IMR-90 (cell line): Measurements from ENCODE around the gene ALAD. TPM values are rescaled to one million over a fixed set of nuclear protein-coding genes. Genes with fewer than 3 reads are reported as not detected.

Experiments
- ATAC-seq: fragments of 200-7000 bp; cut with Tn5 transposase; 2 replicates; pipeline ENCODE4 v1.9.1; 2020; ENCODE audit warnings: low read depth, mild to moderate bottlenecking, moderate library complexity
- BruUV-seq: library from RNA; stranded (reverse); fragments of 400-500 nt; replicated peaks from 2 replicates; lab custom pipeline; 2021; lab: Mats Ljungman, UMichigan
- CTCF ChIA-PET: fragments of 300-600 bp; formaldehyde crosslinking; extraction: SDS; loops from one replicate; lab custom pipeline; 2021; ENCODE audit warnings: antibody characterized with exemption; lab: Yijun Ruan, JAX
- POLR2A ChIA-PET: fragments of 300-600 bp; sonication (Branson Sonifier 250); formaldehyde crosslinking; loops from one replicate; lab custom pipeline; 2022; ENCODE audit warnings: antibody characterized with exemption; ENCODE audit not compliant: unreplicated experiment; lab: Charles Lee
- DNase-seq: peaks from one replicate; pipeline ENCODE4 v3.0.0; 2013
- H2AFZ ChIP-seq: replicated peaks from 2 replicates; pipeline ENCODE3; 2013; ENCODE audit warnings: low read length, mild to moderate bottlenecking; ENCODE audit not compliant: poor library complexity
- H2AK5ac ChIP-seq: 2 replicates; pipeline ENCODE4 v1.6.1; 2013; ENCODE audit warnings: low read depth, low read length, inconsistent platforms
- H2AK9ac ChIP-seq: replicated peaks from 2 replicates; pipeline ENCODE3; 2013; ENCODE audit warnings: mild to moderate bottlenecking, low read depth, low read length, moderate library complexity; ENCODE audit not compliant: poor library complexity
- H2BK120ac ChIP-seq: 2 replicates; pipeline ENCODE4 v1.6.1; 2013; ENCODE audit warnings: low read depth, low read length, inconsistent platforms
- H2BK15ac ChIP-seq: 3 replicates; pipeline ENCODE4 v1.6.1; 2013; ENCODE audit warnings: low read depth, low read length, inconsistent platforms
- H2BK20ac ChIP-seq: 2 replicates; pipeline ENCODE4 v1.6.1; 2013; ENCODE audit warnings: low read depth, mild to moderate bottlenecking, inconsistent platforms, low read length, moderate library complexity
- H2BK5ac ChIP-seq: 2 replicates; pipeline ENCODE4 v1.6.1; 2013; ENCODE audit warnings: mild to moderate bottlenecking, low read depth, low read length, inconsistent platforms; ENCODE audit not compliant: poor library complexity, severe bottlenecking
- H3K14ac ChIP-seq: replicated peaks from 2 replicates; pipeline ENCODE4 v1.6.1; 2013; ENCODE audit warnings: low read depth, low read length, inconsistent platforms
- H3K18ac ChIP-seq: 2 replicates; pipeline ENCODE4 v1.6.1; 2013; ENCODE audit warnings: low read depth, low read length, control low read depth
- H3K23ac ChIP-seq: 2 replicates; pipeline ENCODE4 v1.6.1; 2013; ENCODE audit warnings: low read depth, low read length, inconsistent platforms
- H3K27ac ChIP-seq: 2 replicates; pipeline ENCODE4 v1.5.1; 2013; ENCODE audit warnings: mild to moderate bottlenecking, control low read depth, low read length; ENCODE audit not compliant: insufficient read depth
- H3K27me3 ChIP-seq: 2 replicates; pipeline ENCODE4 v1.6.1; 2013; ENCODE audit warnings: low read length; ENCODE audit not compliant: control insufficient read depth, insufficient read depth
- H3K36me3 ChIP-seq: 2 replicates; pipeline ENCODE4 v1.6.1; 2013; ENCODE audit warnings: low read length, mixed read lengths; ENCODE audit not compliant: control insufficient read depth, insufficient read depth
- H3K4ac ChIP-seq: 2 replicates; pipeline ENCODE4 v1.6.1; 2013; ENCODE audit warnings: low read depth, low read length, inconsistent platforms
- H3K4me1 ChIP-seq: 2 replicates; pipeline ENCODE4 v1.6.1; 2013; ENCODE audit warnings: low read length, mixed read lengths; ENCODE audit not compliant: control insufficient read depth, insufficient read depth
- H3K4me2 ChIP-seq: 2 replicates; pipeline ENCODE4 v1.6.1; 2013; ENCODE audit warnings: low read depth, mild to moderate bottlenecking, control low read depth, low read length, moderate library complexity
- H3K4me3 ChIP-seq: 2 replicates; pipeline ENCODE4 v1.5.1; 2013; ENCODE audit warnings: low read depth, mild to moderate bottlenecking, control low read depth, low read length, moderate library complexity; ENCODE audit not compliant: insufficient read depth
- H3K56ac ChIP-seq: 2 replicates; pipeline ENCODE4 v1.6.1; 2013; ENCODE audit warnings: low read length, inconsistent platforms; ENCODE audit not compliant: insufficient read depth; ENCODE audit errors: extremely low read depth
- H3K79me1 ChIP-seq, 2 experiments: 2 replicates each; pipeline ENCODE4 v1.6.1; 2013; ENCODE audit warnings: low read length in 2 of 2, inconsistent platforms in 1 of 2, low read depth in 1 of 2
- H3K9ac ChIP-seq: 2 replicates; pipeline ENCODE4 v1.6.1; 2013; ENCODE audit warnings: low read depth, low read length, control low read depth
- H3K9me1 ChIP-seq: 2 replicates; pipeline ENCODE4 v1.6.1; 2013; ENCODE audit warnings: low read length, inconsistent platforms; ENCODE audit not compliant: insufficient read depth
- H3K9me3 ChIP-seq: 2 replicates; pipeline ENCODE4 v1.6.1; 2013; ENCODE audit warnings: low read length; ENCODE audit not compliant: control insufficient read depth, insufficient read depth
- H4K20me1 ChIP-seq: 2 replicates; pipeline ENCODE4 v1.6.1; 2013; ENCODE audit warnings: low read length, inconsistent platforms; ENCODE audit not compliant: insufficient read depth
- H4K5ac ChIP-seq: 2 replicates; pipeline ENCODE4 v1.6.1; 2013; ENCODE audit warnings: mild to moderate bottlenecking, low read depth, low read length, control low read depth
- H4K8ac ChIP-seq, 2 experiments: 2 replicates each; pipeline ENCODE4 v1.6.1; 2013; ENCODE audit warnings: low read depth in 2 of 2, low read length in 2 of 2, control low read depth in 1 of 2, inconsistent platforms in 1 of 2
- H4K91ac ChIP-seq: 2 replicates; pipeline ENCODE4 v1.6.1; 2013; ENCODE audit warnings: low read depth, low read length, inconsistent platforms; ENCODE audit not compliant: insufficient read depth
- CEBPB ChIP-seq: IDR thresholded peaks from 2 replicates; pipeline ENCODE4 v1.6.1; 2012; ENCODE audit warnings: low read depth, low read length, improper control_type of control experiment
- CTCF ChIP-seq: conservative IDR thresholded peaks from 2 replicates; pipeline ENCODE4 v1.5.1; 2012; ENCODE audit warnings: mild to moderate bottlenecking, low read depth, low read length, improper control_type of control experiment
- MAZ ChIP-seq: IDR thresholded peaks from 2 replicates; pipeline ENCODE4 v1.6.1; 2012; ENCODE audit warnings: low read depth, mild to moderate bottlenecking, low read length, improper control_type of control experiment, moderate library complexity, borderline replicate concordance
- NFE2L2 ChIP-seq: fragments of 150-350 bp; IDR thresholded peaks from 2 replicates; pipeline ENCODE4 v1.6.1; 2016; ENCODE audit warnings: low read depth, mild to moderate bottlenecking, low read length
- RAD21 ChIP-seq: IDR thresholded peaks from 2 replicates; pipeline ENCODE4 v1.6.1; 2012; ENCODE audit warnings: low read length, improper control_type of control experiment
- WGBS, 2 experiments: methylation state at CpG; one replicate each; pipeline versions ENCODE4 v1.1.5 to v1.1.7; 2013; ENCODE audit warnings: missing lambda C conversion rate in 2 of 2; ENCODE audit not compliant: insufficient read length in 1 of 2; ENCODE audit errors: extremely low coverage in 2 of 2; 5-methylcytosine and 5-hydroxymethylcytosine counted together
- dilution Hi-C: fragments of 300-500 bp; cut with HindIII; formaldehyde crosslinking; loops from one replicate; pipeline ENCODE4 v1.14.3; 2018; ENCODE audit warnings: low sequenced_read_pairs; ENCODE audit not compliant: unreplicated experiment
- in situ Hi-C: fragments of 300-500 bp; cut with MboI; formaldehyde crosslinking; loops from 3 replicates; pipeline ENCODE4 v1.14.3; 2019; ENCODE audit warnings: low sequenced_read_pairs, inconsistent platforms, mixed read lengths
- intact Hi-C: fragments of 100-400 bp; cut with micrococcal nuclease; formaldehyde crosslinking; loops from 2 replicates; pipeline ENCODE4 v1.10.0; 2022
- polyA plus RNA-seq, 3 experiments: library from polyadenylated mRNA; depleted of rRNA; stranded (reverse); fragments of >200 nt; gene quantifications; 2 replicates each; pipeline ENCODE4 v1.2.3, GENCODE V29; 2012; ENCODE audit warnings: low replicate concordance in 1 of 3
- total RNA-seq: library from RNA; depleted of rRNA; stranded (reverse); fragments of >200 nt; gene quantifications from 2 replicates; pipeline ENCODE4 v1.2.3, GENCODE V29; 2012

Gene ALAD
- total and polyA plus RNA-seq, 2 of the 4 experiments (the other 2 are of a cell fraction), result 11.1 to 15.6 TPM

GRCh38 chr9:113352411-113352810 is 48.7 kb downstream of the ALAD start:
- ChIA-PET POLR2A (no interaction called here), CTCF (no interaction called here)
- Histone ChIP-seq H3K23ac (no peak overlapping the region), H2AK9ac (no peak overlapping the region), H4K8ac (no peak overlapping the region), H4K91ac (no peak overlapping the region), H2AK5ac (no peak overlapping the region), H3K79me1 (no peaks in the 10 kb centered on the region), H3K4me3 (no peak overlapping the region), H3K9me1 (no peaks in the 10 kb centered on the region), H3K9ac (no peak overlapping the region), H2AFZ (no peak overlapping the region), H3K4me1 (no peaks in the 10 kb centered on the region), H4K20me1 (no peaks in the 10 kb centered on the region), H2BK120ac (no peak overlapping the region), H2BK5ac (no peak overlapping the region), H3K18ac (no peak overlapping the region), H2BK15ac (no peak overlapping the region), H4K5ac (no peak overlapping the region), H3K56ac (no peak overlapping the region), H2BK20ac (no peak overlapping the region), H3K4ac (no peak overlapping the region), H3K36me3 (no peaks in the 10 kb centered on the region), H3K27me3 (peaks cover 79% of the 10 kb centered on the region), H3K9me3 (no peaks in the 10 kb centered on the region), H3K14ac (no peak overlapping the region), H3K4me2 (no peak overlapping the region), H3K27ac (no peak overlapping the region)
- no CpG with 5 or more reads among the region's 1 CpG for WGBS, 2 experiments
- intact Hi-C loops (no loop called here), dilution Hi-C loops (no loop called here), in situ Hi-C loops (no loop called here)
- no peak for ATAC-seq
- no peak for DNase-seq
- TF ChIP-seq NFE2L2 (0 out of 2 replicates have a peak, but pooled peaks have one; percentile 21), RAD21 (no peak), MAZ (no peak), CEBPB (no peak), CTCF (no peak)
- BruUV-seq, result no TSS peak
